WERI-Rb-1 (cell line): Measurements from ENCODE around the gene OSBP2.

Experiments used
- DNase-seq: peaks from one replicate; pipeline ENCODE4 v3.0.0-alpha.2; 2020
- H3K27ac ChIP-seq: fragments of 250-450 bp; sonication (Bioruptor Pico); 2 replicates; pipeline ENCODE4 v1.5.1; 2020; ENCODE audit warnings: mild to moderate bottlenecking, moderate library complexity
- H3K27me3 ChIP-seq: fragments of 250-450 bp; sonication (Bioruptor Pico); 2 replicates; pipeline ENCODE4 v1.5.1; 2021; ENCODE audit warnings: mild to moderate bottlenecking, low read depth, moderate library complexity; ENCODE audit not compliant: insufficient read depth, severe bottlenecking
- H3K36me3 ChIP-seq: fragments of 250-450 bp; sonication (Bioruptor Pico); 2 replicates; pipeline ENCODE4 v1.5.1; 2020; ENCODE audit warnings: mild to moderate bottlenecking, moderate library complexity
- H3K4me3 ChIP-seq: 2 replicates; pipeline ENCODE4 v1.5.1; 2011; ENCODE audit warnings: low read depth, mild to moderate bottlenecking, control low read depth, low read length
- H3K9me3 ChIP-seq: fragments of 250-450 bp; sonication (Bioruptor Pico); 2 replicates; pipeline ENCODE4 v1.5.1; 2021; ENCODE audit warnings: mild to moderate bottlenecking, moderate library complexity; ENCODE audit not compliant: severe bottlenecking
- TF ChIP-seq, protein P1 (sequence below): IDR thresholded peaks from 2 replicates; pipeline ENCODE4 v1.5.1; 2011; ENCODE audit warnings: low read depth, mild to moderate bottlenecking, control low read depth, inconsistent platforms, low read length

OSBP2 gene

GRCh38 chr22:30893434-30894370 lies 199.0 kb downstream of the OSBP2 start:
- no peak for DNase-seq
- Histone ChIP-seq H3K36me3 (peaks cover 79% of the 10 kb centered on the region), H3K27ac (no peak overlapping the region), H3K9me3 (peaks cover 4% of the 10 kb centered on the region), H3K27me3 (no peaks in the 10 kb centered on the region), H3K4me3 (no peak overlapping the region)
- TF ChIP-seq, protein P1, sequence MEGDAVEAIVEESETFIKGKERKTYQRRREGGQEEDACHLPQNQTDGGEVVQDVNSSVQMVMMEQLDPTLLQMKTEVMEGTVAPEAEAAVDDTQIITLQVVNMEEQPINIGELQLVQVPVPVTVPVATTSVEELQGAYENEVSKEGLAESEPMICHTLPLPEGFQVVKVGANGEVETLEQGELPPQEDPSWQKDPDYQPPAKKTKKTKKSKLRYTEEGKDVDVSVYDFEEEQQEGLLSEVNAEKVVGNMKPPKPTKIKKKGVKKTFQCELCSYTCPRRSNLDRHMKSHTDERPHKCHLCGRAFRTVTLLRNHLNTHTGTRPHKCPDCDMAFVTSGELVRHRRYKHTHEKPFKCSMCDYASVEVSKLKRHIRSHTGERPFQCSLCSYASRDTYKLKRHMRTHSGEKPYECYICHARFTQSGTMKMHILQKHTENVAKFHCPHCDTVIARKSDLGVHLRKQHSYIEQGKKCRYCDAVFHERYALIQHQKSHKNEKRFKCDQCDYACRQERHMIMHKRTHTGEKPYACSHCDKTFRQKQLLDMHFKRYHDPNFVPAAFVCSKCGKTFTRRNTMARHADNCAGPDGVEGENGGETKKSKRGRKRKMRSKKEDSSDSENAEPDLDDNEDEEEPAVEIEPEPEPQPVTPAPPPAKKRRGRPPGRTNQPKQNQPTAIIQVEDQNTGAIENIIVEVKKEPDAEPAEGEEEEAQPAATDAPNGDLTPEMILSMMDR: no peak

GRCh38 chr22:30894371-30894740 lies 199.7 kb downstream of the OSBP2 start:
- DNase-seq: no peak
- H3K27ac ChIP-seq: no peak overlapping the region
- H3K27me3 ChIP-seq: no peaks in the 10 kb centered on the region
- no peak overlapping the region for H3K4me3 ChIP-seq
- H3K9me3 ChIP-seq: peaks cover 7% of the 10 kb centered on the region
- peaks cover 75% of the 10 kb centered on the region for H3K36me3 ChIP-seq
- TF ChIP-seq, protein P1: no peak

- TF ChIP-seq, protein P1: no peak
- Histone ChIP-seq H3K9me3 (peaks cover 7% of the 10 kb centered on the region), H3K27ac (no peak overlapping the region), H3K36me3 (peaks cover 45% of the 10 kb centered on the region), H3K27me3 (no peaks in the 10 kb centered on the region), H3K4me3 (no peak overlapping the region)
- DNase-seq: no peak
Observed at GRCh38 chr22:30902496-30903357, 208.1 kb downstream of the OSBP2 start.

- Histone ChIP-seq H3K27me3 (no peaks in the 10 kb centered on the region), H3K27ac (no peak overlapping the region), H3K4me3 (no peak overlapping the region), H3K36me3 (peaks cover 39% of the 10 kb centered on the region), H3K9me3 (peaks cover 2% of the 10 kb centered on the region)
- TF ChIP-seq, protein P1: no peak
- DNase-seq: no peak
Observed at GRCh38 chr22:30903876-30904460, 209.3 kb downstream of the OSBP2 start.

DNA sequence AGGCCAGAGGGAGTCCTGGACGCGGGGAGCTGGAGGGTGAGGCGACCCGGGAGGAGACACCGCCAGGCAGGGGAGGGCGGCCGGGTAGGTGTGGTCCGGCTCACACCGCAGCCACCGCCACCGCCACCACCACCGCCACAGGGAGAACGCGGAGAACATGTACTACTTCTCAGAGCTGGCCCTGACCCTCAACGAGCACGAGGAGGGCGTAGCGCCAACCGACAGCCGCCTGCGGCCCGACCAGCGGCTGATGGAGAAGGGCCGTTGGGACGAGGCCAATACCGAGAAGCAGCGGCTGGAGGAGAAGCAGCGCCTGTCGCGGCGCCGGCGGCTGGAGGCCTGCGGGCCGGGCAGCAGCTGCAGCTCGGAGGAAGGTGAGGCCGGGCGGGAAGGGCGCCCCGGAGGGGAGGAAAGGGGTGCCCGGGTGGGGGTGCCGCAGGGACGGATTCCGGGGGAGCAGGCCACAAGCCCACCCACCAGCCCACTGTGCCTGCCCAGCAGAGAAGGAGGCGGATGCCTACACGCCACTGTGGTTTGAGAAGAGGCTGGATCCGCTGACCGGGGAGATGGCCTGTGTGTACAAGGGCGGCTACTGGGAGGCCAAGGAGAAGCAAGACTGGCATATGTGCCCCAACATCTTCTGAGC lies 211.1 kb downstream of the OSBP2 start:
- Histone ChIP-seq H3K27me3 (no peaks in the 10 kb centered on the region), H3K9me3 (no peaks in the 10 kb centered on the region), H3K4me3 (no peak overlapping the region), H3K27ac (no peak overlapping the region), H3K36me3 (peaks cover 25% of the 10 kb centered on the region)
- TF ChIP-seq, protein P1: no peak
- DNase-seq: no peak
